ENCODE data around the gene CCDC13. TPM values are rescaled to one million over a fixed set of nuclear protein-coding genes. Genes with fewer than 3 reads are reported as not detected.

CCDC13 gene
- total and polyA plus RNA-seq, 2 of the 13 experiments (the other 11 are each of a cell fraction or from before 2014, with no cell fraction given): 0.22 to 0.51 TPM

- no peak for TF ChIP-seq HMGXB4 (CRISPR knock-in tag; IDR thresholded peaks at IDR 0.05; ENCODE audit: borderline replicate concordance in 1 of 2, low read depth in 1 of 2)
- no peak for TF ChIP-seq NFE2 (CRISPR knock-in tag; IDR thresholded peaks at IDR 0.05)
- no peak for TF ChIP-seq ZNF629 (CRISPR knock-in tag; conservative IDR thresholded peaks at IDR 0.05)
- TF ChIP-seq ZNF343 (CRISPR knock-in tag; IDR thresholded peaks at IDR 0.05): no peak
- TF ChIP-seq DPF2 (CRISPR knock-in tag; IDR thresholded peaks at IDR 0.05; ENCODE audit: borderline replicate concordance, low read depth): no peak
- TF ChIP-seq MNT (IDR thresholded peaks at IDR 0.05): no peak
Measured at GRCh38 chr3:42820746-42821051, 47.6 kb upstream of the CCDC13 start (continued).

GRCh38 chr3:42819351-42819965, 46.4 kb upstream of the CCDC13 start:
- DNase-seq (ENCODE audit: low spot score) (peak; percentile 78), ATAC-seq (peak; percentile 92), FAIRE-seq (peak; percentile 67)
- Histone ChIP-seq H2AFZ (ENCODE audit: low read length) (peak overlapping the region; percentile 67), H3K36me3 (replicated peaks in 1 of 2; ENCODE audit: control insufficient read depth in 1 of 2, insufficient read depth in 2 of 2, low read length in 2 of 2) (no peaks in the 10 kb centered on the region), H3K4me2 (ENCODE audit: low read depth, low read length) (peak overlapping the region; percentile 43), H4K20me1 (ENCODE audit: insufficient read depth, low read length) (no peaks in the 10 kb centered on the region), H3K9ac (ENCODE audit: insufficient read depth, low read depth, low read length) (0 out of 2 replicates have a peak overlapping the region, but pooled peaks have one; percentile 11), H3K79me2 (ENCODE audit: insufficient read depth, low read length) (no peaks in the 10 kb centered on the region), H3K4me1 (ENCODE audit: insufficient read depth, low read length) (peaks cover 81% of the 10 kb centered on the region), H3K27me3 (ENCODE audit: control insufficient read depth in 1 of 2, insufficient read depth in 2 of 2, low read length in 2 of 2) (no peaks in the 10 kb centered on the region), H3K4me3 (replicated peaks in 1 of 3; ENCODE audit: insufficient read depth in 1 of 3, low read depth in 2 of 3, low read length in 3 of 3) (no peak overlapping the region), H3K9me3 (ENCODE audit: low read length) (no peaks in the 10 kb centered on the region), H3K27ac (ENCODE audit: extremely low read length, insufficient read depth, low read length) (peak overlapping the region; percentile 54)
- in situ Hi-C loops (cut with HindIII; ENCODE audit: extremely low pct_ligation_motif_present, low pct_unique_long_range_greater_than_20kb) (no loop called here), intact Hi-C loops (cut with micrococcal nuclease; ENCODE audit: unreplicated experiment) (no loop called here)
- BruUV-seq (replicated peaks): no TSS peak
- ChIA-PET CTCF (ENCODE audit: low intra/inter-chr PET ratio, low total read pairs) (interaction anchor here (1.0 to 1.4 kb wide), 2 partner anchors 10 to 39 kb away, joined by 3 to 4 read pairs; no protein-coding TSS in a partner anchor), POLR2A (interaction anchor here (1.2 to 3.8 kb wide), 5 partner anchors 10 to 49 kb away, joined by 3 to 61 read pairs (median 4); partner anchors contain the start of genes ACKR2 and HIGD1A)
- WGBS (ENCODE audit: low lambda C conversion rate): 10% methylated on average over 1 of the region's 2 CpGs
- peak; percentile 32; the same call in 1 of the 2 replicates for TF ChIP-seq TBX2 (CRISPR knock-in tag; IDR thresholded peaks at IDR 0.05; ENCODE audit: borderline replicate concordance)
- 0 out of 2 replicates have a peak, but pooled peaks have one; percentile 17 for TF ChIP-seq FOSL2 (CRISPR knock-in tag; IDR thresholded peaks at IDR 0.05)
- peak; percentile 49; the same call in 1 of the 2 replicates for TF ChIP-seq SMC3 (IDR thresholded peaks at IDR 0.05; ENCODE audit: low read length)
- TF ChIP-seq ZNF780A (CRISPR knock-in tag; IDR thresholded peaks at IDR 0.05): no peak
- no peak for TF ChIP-seq ZNF572 (CRISPR knock-in tag; IDR thresholded peaks at IDR 0.05)
- peak; percentile 23; the same call in 1 of the 2 replicates for TF ChIP-seq ZNF574 (CRISPR knock-in tag; IDR thresholded peaks at IDR 0.05)
- no peak for TF ChIP-seq ZNF879 (CRISPR knock-in tag; IDR thresholded peaks at IDR 0.05)
- TF ChIP-seq ISL2 (CRISPR knock-in tag; IDR thresholded peaks at IDR 0.05): peak; percentile 66; the same call in 1 of the 2 replicates
- peak; percentile 41 for TF ChIP-seq TEAD3 (CRISPR knock-in tag; optimal IDR thresholded peaks at IDR 0.05; ENCODE audit: borderline replicate concordance)

Measured in HepG2 (cell line).